ENCODE measurements around the gene GBX2.

GBX2 gene

DNA sequence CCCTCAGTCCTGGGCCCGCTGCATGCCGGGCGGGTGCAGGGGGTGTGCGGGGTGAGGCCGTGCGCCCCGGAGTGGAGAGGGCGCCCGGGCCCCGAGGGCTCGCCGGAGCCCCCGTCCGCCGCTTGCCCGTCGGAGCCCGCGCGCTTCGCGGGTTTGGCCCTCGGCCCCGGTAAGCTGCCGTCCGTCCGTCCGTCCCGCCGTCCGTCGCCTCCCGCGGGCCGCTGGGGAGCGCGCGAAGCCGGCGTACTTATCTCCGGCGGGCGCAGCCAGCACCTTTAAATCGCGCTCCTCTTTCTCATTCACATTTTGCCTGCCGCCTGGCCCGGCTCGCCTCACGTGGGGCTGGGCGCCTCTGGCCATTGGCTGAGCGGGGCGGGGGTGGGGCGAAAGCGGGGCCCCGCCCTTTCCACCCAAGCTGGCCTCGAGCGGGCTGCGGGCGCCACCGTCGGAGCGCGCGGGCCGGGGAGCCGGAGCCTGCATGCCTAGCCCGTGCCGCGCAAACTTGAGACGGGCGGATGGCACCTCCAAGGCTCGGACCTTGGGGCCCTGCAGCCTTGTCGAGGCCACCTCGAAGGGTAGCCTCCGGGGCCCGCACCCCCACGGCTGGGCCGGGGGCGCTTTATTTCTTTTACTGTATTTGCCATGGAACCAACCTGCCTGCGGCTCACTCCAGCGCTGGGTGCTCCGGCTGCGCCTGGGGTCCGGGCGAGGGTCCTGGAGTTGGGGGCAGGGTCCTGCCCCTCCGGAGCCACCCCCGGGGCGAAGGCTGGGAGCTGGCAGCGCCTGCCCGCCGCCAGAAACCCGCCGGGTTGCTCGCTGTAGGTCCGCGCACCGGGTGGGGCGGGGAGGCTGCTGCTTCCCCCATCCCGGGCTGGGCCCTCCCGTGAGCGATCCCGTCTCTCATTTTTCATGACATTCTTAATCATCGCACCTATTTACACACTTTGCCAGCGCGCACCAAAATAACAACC is at the start of gene GBX2:
Gene GBX2, minus strand, starts transcription at position 277 of the 971 bp plus-strand sequence. CDS start 415 bp downstream, outside the sequence.
- no peak for DNase-seq

DNA sequence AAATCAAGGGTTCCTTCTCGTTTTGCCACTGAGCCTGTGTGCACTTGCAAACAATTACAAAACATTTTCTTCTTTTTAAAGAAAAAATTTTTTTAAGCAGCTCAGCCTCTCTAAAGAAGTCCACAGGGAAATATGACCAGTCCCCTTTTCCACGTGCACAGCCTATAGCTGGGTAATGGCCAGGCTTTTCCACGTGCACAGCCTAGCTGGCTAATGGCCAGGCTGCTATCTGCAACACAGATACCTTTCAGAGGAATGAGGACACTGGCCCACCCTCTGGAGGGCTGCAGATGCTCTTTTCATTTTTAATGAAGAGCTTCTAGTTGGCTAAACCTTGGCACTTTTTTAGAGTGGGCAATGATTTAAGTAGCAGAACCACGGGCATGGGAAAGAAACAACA is 49.7 kb upstream of the GBX2 start:
- no peak for DNase-seq

DNA sequence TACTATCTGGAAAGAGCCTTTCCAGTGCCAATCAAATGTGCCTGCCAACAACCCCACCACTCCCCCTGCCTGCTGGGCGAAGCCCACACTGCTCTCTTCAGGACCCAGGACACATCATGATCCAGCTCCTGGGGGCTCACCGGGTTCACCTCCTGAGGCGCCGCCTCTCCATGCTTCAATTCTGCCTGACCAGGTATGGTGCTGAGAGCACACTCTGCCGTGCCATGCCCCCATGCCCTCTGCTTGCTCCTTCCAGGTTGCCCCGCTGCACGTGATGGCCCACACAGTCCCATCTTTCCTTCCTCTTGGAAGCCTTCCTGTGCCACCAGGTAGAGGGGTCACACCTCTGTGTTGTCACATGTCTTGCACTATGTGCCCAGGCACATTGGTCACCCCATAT is 48.5 kb upstream of the GBX2 start:
- no peak for DNase-seq

- DNase-seq: no peak
These were observed 47.7 kb upstream of the GBX2 start for GRCh38 chr2:236215761-236216333.

DNA sequence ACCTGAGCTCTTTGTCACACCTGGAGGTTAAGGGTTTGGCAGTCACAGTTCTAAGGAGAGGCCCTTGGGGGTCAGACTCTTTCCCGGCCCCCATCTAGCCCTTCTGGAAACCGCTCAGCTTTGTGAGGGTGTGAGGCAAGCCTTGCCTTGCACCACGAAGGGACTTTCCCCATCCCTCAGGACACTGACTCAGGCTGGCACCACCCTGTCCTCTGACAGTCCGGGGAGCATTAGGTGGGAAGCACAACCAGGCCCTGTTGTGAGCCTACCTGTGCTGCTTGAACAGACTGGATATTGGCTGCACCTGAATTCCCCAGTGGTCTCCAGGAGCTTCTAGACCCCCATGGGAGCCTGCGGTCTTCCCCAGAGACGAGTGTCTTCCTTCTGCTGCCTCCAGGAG is 47.0 kb upstream of the GBX2 start:
- no peak for DNase-seq

DNA sequence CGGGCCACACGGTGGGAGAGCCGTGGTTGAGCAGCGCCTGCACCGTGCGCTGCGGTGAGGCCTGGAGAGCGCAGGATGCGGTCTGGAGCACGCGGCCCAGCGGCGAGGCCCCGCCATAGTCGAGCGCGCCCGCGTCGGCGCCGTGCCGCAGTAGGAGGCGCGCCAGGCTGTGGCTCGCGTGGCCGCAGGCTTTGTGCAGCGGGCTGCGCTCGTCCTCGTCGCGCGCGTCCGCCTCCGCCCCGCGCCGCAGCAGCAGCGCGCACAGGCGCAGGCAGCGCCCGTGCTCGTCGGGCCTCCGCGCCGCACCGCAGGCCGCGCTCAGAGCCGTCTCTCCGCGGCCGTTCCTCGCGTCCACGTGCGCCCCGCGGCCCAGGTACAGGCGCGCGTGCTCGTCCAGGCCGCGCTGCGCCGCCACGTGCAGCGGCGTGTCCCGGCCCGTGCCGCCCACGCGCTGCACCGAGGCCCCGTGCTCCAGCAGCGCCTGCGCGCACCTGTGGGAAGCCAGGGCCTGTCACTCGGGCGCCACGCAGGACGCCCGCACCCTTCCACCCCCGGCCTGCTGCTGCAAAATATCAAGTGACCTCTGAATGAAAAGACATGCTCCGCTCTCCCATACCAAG is 46.3 kb upstream of the GBX2 start:
- DNase-seq: no peak

GRCh38 chr2:236211296-236211695 is 43.1 kb upstream of the GBX2 start:
- DNase-seq: no peak

DNA sequence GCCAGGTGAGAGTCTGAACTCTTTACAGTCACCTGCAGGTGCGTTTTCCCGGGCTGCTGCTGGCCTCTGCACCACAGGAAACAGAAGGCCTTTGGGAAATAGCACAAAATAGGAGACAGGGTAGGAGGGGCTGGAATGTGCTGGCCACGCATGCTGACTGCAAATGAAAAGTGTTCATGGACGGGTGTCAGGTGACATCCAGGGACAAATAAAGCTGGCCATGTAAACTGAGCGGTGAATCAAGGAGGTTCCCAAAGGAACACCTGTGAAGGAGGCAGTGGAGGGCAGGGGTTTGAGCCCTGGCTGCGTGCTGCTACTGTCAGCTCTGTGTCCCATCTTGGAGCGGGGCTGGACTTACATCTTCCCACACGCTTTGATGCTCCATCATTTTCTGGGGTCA is 42.4 kb upstream of the GBX2 start:
- DNase-seq: no peak

GRCh38 chr2:236209996-236210395 is 41.8 kb upstream of the GBX2 start:
- no peak for DNase-seq

DNA sequence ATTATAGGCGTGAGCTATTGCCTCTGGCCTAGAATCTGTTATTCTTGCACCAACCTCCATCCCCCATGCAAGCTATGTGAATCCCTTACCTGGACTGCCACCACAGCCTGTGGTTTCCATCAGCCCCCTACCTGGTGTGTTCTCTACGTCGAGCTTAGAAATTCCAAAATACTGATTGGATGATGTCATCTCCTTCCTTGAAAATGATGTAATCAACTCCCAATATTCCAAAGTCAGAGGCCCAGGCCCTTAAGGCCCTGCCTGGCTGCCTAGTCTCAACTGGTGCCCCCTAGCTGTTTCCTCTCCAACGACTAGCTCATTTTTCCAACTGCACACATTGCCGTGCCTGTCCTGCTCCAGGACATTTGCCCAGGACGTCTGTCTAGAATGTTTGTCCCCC is 41.3 kb upstream of the GBX2 start:
- DNase-seq: no peak

DNA sequence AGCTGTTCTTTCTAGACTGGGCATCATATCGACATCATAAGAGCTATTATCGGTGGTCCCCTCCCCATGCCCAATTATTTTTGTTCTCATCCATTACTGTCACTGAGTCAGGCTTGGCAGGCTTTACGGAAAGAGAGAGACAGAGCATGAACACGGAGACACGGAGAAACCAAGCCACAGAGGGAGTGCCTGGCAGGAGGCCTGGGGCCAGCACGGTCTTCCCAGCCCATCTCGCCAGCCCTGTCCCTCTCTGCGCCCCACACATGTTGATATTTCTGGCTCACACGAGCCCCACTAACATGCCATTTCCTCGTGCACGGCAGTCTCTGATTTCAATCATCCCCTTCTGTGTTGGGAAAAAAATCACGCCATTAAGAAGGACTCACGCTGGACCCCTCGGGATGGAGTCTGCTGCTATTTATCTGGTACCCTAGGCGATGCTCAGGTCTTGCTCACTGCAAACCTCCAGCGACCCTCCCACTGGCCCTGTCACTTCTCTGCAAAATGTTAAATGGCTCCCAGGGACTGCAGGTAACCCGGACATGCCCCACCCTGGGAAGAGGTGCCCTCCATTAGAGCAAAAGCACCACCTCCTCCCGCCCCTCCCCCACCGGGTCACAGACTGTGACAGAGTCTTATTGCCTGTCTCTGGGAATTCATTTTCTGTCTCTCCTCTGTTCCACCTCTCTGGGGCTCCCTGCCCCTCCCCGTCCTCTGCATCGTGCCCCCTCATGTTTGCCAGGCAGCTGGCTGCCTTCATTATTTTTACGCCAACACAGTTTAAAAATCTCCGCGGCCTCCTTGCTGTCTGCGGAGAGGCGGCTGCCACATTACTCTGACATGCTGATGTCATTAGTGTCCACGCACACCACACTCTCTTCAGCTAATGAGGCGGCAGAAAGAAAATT is 40.1 kb upstream of the GBX2 start:
- no peak for DNase-seq

DNA sequence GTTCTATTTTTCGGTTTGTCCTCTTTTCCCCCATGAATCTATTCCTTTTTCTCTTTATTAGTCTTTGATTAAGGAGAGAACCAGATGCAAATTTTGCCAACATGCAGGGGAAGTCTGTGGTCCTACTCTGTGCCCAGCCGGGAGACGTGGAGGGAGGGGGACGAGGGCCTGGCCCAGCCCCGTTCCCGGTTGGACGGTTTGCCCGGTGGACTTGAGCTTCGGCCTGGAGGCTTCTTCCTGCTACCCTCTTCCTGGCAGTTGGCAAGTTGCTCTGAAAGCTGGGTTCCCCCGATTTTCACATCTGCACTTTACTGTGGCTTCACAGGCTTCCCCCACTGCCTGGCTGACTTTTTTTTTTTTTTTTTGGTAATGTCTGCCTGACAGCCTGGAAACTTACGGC is 39.3 kb upstream of the GBX2 start:
- no peak for DNase-seq

DNA sequence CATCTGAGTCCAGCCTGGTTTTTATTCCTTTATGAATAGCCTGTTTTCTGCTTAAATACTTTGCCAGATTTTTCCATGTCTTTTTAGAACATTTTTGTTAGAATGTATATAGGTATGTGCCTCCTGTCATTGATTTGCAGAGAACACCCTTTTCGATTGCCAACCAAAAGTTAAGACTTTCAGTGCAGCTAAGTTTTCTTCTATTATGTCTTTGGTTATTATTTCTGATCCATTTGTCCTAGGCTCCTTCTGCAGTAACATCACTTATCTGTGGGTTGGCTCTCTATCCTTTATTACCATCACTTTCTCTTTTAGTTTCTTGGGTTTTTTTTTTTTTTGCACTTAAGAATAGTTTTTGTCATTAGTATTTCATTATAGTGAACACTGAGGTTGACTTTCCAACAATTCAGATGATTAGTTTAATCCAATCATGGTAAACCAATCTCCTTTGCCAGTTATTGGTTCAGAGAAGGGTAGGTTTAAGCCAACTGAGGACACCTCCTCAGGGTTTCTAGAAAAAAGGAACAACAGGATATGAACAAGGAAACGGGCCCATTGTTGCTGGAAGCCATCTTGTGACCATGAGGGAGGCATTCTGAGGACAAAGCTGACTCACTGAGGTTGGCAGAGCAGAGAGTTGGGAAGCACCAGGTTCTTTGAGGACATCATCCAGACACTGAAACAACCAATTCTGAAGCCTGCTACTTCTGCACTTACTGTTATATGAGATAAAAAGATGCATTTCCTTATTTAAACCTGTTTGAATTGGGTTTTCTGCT is 37.9 kb upstream of the GBX2 start:
- DNase-seq: no peak

GRCh38 chr2:236204953-236205352 is 36.8 kb upstream of the GBX2 start:
- no peak for DNase-seq

GRCh38 chr2:236200378-236200777 is 32.2 kb upstream of the GBX2 start:
- no peak for DNase-seq

GRCh38 chr2:236196366-236196765 is 28.2 kb upstream of the GBX2 start:
- no peak for DNase-seq

GRCh38 chr2:236195726-236196125 is 27.5 kb upstream of the GBX2 start:
- DNase-seq: no peak

DNA sequence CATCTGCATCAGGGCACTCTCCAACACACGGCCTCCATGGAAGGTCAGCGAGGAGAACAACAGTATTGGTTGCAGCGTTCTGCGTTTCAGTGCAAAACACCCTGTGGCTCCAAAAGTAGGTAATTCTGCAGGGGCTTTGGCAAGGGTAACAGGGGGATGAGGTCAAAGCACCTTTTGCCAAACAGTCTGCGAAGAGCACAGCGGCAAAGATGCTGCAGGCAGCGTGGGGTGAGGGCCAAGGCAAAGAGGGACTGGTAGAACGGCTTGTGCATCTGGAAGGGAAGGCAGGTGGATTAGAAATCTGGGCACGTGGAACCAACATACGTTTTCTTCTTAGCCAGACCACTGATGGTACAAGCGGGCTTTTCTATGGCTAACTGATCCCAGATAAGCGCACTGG is 26.6 kb upstream of the GBX2 start:
- no peak for DNase-seq

- DNase-seq: no peak
These were observed 24.8 kb upstream of the GBX2 start for GRCh38 chr2:236193026-236193425.

GRCh38 chr2:236190674-236191073 is 22.5 kb upstream of the GBX2 start:
- no peak for DNase-seq

- DNase-seq: no peak
These were observed 16.5 kb upstream of the GBX2 start for GRCh38 chr2:236184701-236185100.
